Activated CD4-positive, CD25-positive, alpha-beta regulatory T cell (primary cell): Measurements from ENCODE around the gene RIPOR3.
"Not testable (repeated sequence)": the region's sequence is repeated elsewhere in the genome, so short reads cannot be mapped to it uniquely, and the experiment has no call there.

Experiments used
- DNase-seq, 4 experiments: peaks; one replicate each; lab custom pipeline; 2025; lab: John Stamatoyannopoulos, UW

RIPOR3 gene

DNA sequence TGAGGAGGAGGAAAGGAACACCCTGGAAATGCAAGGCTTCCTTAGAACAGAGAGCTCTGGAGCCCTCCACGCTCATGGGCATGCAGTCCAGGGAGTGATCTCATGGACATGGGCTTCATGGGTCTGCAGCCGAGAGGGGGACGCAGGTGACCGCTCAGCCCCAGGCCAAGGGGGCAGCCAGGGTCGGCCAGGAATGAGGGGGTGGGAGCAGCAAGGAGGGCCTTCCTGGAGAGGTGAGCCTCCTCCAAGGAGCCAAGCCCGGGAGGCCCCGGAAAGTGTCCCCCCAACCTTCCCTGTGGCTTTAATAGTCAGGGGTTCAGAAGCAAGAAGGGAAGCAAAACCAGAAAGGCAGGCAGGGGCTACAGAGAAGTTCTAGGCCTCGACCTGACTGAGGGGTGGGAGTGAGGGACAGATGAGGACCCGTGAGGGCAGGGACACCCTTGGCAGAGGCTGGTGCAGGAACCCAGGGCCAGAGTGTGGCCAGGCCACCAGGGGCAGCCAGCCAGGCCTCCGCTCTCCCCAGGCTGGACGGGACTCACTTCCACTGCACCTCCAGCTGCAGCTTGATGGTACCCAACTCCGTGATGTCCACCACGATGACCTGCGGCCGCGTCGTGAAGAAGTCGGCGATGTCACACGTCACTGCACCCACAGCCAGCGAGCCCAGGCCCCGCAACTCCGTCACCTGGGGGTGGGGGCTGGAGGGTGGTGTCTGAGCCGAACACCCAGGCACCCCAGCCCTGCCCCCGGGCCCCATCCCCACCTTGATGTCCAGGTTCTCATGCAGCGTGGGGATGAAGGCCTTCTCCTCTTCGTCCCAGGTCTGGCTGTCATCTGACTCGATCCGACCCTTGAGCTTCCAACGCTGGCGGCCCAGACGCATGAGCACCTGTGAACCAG lies 83.2 kb downstream of the RIPOR3 start:
- DNase-seq = no peak

- no peak for DNase-seq
These were observed 83.9 kb downstream of the RIPOR3 start for GRCh38 chr20:50607436-50607835.

DNA sequence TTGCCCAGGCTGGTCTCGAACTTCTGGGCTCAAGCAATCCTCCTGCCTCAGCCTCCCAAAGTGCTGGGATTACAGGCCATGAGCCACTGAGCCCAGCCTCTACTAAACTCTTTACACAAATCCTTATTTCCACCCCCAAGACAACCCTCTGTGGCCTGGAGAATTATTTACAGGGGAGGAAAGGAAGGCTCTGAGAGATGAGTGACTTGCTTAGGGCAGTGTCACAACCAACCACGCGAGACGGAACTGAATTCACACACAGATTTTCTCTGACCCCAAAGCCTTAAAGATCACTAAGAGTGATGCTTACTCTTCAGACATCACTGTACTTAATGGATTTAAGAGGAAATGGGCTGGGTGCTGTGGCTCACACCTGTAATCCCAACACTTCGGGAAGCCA lies 86.2 kb downstream of the RIPOR3 start:
- DNase-seq = no peak

GRCh38 chr20:50604451-50604850 lies 86.9 kb downstream of the RIPOR3 start:
- no peak for DNase-seq

DNA sequence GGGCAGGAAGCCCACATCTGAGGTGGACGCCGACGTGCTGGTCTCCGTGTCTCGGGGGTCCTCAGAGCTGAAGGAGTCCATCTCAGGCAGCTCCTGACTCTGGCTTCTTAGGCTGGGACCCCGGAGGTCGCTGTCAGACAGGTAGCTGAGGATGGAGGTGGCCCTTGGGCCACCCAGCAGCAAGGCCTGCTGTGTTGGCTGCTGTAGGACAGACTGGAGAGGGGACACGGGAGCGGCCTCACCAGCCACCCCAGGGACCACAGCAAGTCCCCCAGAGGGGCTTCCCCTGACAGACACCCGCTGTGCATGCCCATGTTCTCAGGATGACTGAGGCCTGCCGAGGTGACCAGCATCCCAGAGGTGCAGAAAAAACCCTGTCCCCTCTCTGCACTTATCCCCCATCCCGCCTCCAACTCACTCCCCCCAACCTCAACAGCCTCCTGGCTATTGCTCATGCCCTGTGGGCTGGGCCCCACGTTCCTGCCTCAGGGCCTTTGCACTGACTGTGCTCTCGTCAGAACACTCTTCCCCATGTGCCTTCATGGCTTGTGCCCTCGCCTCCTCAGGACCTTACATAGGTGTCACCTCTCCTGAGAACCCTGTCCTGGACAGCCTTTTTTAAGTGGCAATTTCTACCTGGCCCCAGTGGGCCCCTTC lies 88.8 kb downstream of the RIPOR3 start:
- no peak for DNase-seq

DNA sequence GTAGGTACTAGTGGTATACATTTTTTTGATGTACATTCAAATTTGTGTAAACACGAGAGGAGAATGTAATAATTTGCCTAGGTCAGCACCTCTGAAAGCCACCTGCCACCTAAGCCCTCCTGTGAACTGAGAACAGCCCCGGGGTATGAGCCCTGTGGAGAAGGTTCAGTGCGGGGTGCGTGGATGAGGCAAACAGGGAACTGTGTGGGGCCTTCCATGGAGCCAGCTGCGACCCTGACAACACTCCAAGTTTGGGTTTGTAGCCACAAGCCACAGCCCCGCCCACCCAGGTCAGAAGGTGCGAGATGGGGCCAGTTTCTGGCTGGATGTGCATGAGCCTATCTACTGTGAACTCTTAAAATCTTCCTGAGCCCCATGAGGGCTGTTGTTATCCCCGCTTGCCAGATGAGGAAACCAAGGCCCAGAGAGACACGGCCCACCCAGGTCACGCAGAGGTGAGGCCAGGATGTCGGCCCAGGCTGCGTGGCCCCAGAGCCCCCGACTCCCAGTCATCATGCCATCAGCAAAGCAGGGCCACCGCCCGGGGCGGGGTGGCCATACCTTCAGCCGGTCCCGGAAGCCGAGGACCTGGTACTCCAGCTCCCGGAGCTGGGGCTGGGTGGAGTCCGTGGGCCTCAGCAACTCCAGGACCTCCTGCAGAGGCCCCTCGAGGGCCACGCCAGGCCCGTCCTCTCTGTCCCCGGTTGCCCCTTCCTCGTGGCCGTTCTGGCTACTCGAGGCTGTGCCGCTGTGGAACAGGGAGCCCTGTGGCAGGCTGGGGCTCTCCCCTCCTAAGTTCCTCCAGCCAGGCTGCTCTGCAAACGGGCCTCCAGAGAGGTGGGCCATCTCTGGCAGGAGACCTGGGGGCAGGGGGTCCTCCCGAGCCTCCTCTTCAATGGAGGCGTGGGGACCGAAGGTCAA lies 89.6 kb downstream of the RIPOR3 start:
- DNase-seq = no peak

GRCh38 chr20:50600281-50600895 lies 91.0 kb downstream of the RIPOR3 start:
- DNase-seq = no peak

GRCh38 chr20:50598768-50599167 lies 92.6 kb downstream of the RIPOR3 start:
- DNase-seq = not testable (repeated sequence)

GRCh38 chr20:50598074-50598473 lies 93.3 kb downstream of the RIPOR3 start:
- no peak for DNase-seq

DNA sequence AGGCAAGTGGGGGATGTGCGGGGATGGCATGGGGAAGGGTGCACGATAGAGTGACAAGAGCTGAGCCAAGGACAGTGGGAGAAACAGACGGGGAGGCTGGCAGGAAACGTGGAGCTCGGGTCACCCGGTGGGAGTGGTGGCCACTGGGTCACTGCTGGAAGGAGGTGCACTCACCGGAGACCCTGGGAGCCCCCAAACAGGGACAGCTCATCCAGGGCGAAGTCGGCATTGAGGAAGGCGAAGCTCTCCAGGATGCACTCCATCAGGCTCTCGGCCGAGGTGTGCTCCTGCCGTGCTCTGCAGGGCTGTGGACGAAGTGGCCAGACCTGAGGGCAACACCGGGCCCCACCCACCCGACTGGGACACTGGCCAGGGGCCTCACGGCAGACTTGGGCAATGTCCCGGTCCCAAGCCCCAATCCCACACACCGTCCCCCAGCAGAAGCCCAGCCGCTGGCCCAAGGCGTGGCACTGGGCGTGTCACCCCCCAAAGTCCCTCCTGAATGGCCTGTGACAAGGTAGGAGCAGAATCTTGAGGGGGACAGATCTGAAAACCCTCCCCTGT lies 93.9 kb downstream of the RIPOR3 start:
- DNase-seq = no peak

- DNase-seq = no peak
These were observed 94.7 kb downstream of the RIPOR3 start for GRCh38 chr20:50596694-50597021.

GRCh38 chr20:50595988-50596693 lies 95.2 kb downstream of the RIPOR3 start:
- no peak for DNase-seq

- no peak for DNase-seq
These were observed 95.9 kb downstream of the RIPOR3 start for GRCh38 chr20:50595433-50595895.

DNA sequence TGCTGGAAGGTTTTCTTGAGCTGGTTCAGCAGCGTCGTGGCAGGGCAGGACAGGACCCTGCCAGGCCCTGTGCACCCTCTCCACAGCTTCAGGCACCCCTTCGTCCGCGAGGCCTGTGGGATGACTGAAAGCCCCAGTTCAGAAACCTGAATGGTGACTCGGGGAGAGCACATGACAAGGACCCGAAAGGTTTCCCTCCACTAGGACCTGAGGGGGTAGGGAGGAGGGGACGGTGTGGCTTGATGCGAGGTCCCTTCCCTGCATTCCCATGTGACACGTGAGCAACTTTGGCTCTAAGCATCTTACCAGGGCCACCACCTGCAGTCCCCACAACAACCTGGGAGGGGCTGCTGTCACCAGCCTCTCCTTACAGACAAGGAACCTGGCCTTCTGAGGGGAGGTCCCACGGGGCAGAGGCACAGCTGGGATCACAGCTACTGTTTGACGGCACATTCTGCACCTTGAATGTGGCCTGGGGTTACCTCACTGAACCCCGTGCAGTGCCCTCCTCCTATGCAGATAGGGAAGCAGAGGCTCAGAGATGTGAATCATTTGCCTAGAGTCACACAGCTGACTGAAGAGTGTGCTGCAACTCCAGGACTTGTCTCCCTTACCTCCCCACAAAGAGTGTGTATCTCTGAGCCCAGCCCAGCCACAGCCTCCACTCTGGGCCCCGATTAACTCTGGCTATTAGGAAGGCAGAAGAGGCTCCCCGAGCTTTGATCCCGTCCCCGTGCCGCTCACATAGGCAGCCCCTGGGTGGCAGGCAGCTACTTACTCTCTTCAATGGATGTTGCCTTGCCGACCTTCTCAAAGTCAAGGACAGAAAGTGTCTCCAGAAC lies 96.5 kb downstream of the RIPOR3 start:
- no peak for DNase-seq

- no peak for DNase-seq
These were observed 97.1 kb downstream of the RIPOR3 start for GRCh38 chr20:50594231-50594590.

GRCh38 chr20:50593005-50593335 lies 98.4 kb downstream of the RIPOR3 start:
- DNase-seq = no peak

- DNase-seq = no peak
These were observed 98.9 kb downstream of the RIPOR3 start for GRCh38 chr20:50592282-50593004.

DNA sequence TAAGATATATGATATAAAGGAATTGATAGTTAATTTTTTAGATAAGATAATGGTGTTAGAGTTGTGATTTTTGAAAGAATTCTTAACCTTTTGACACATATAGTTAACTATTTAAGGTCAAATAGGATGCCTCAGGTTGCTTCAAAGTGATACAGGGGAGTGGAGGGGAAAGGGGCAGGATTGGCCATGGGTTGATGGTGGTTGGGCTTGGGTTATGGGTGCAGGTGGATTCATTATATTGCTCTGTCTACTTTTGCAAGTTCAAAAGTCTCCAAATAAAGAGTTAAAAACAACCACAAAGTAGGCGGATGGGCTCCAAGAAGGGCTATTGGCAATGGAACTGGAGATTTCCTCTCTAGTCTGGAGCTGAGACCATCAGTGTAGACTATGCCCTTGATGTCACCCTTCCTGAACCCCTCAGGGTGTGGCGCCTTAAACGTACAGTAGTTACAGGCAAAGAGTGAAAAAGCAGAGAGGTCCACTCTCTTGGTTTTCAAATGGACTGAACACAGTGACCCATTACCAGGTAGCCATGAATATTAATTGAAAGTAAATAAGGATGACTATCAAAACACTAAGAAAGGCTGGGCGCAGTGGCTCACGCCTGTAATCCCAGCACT lies 100.0 kb downstream of the RIPOR3 start:
- no peak for DNase-seq

GRCh38 chr20:50590348-50590664 lies 101.0 kb downstream of the RIPOR3 start:
- DNase-seq = no peak
